MCF 10A (cell line): ENCODE results near the gene ARSA. TPM values are rescaled to one million over a fixed set of nuclear protein-coding genes. Genes with fewer than 3 reads are reported as not detected.

Experiments used
- BruUV-seq: library from RNA; stranded (reverse); fragments of 400-500 nt; replicated peaks from 2 replicates; lab custom pipeline; 2021; lab: Mats Ljungman, UMichigan
- CTCF ChIA-PET: fragments of 300-600 bp; sonication (Branson Sonifier 250); formaldehyde crosslinking; extraction: SDS; loops from one replicate; lab custom pipeline; 2021; ENCODE audit warnings: antibody characterized with exemption, inconsistent platforms; lab: Yijun Ruan, JAX
- POLR2A ChIA-PET: fragments of 300-600, 350-650 bp; sonication (Branson Sonifier 250); formaldehyde crosslinking; extraction: SDS; loops from one replicate; lab custom pipeline; 2020; ENCODE audit warnings: antibody characterized with exemption, inconsistent platforms; lab: Yijun Ruan, JAX
- DNase-seq: peaks from one replicate; pipeline ENCODE4 v3.0.0-alpha.2; 2018; ENCODE audit not compliant: unreplicated experiment
- H3K27ac Mint-ChIP-seq: one replicate; pipeline ENCODE4 v1.8.0; 2022; ENCODE audit warnings: mild to moderate bottlenecking, low read depth, mixed read lengths; ENCODE audit not compliant: unreplicated experiment
- H3K27me3 Mint-ChIP-seq: one replicate; pipeline ENCODE4 v1.8.0; 2022; ENCODE audit warnings: mixed read lengths; ENCODE audit not compliant: insufficient read depth, unreplicated experiment
- H3K36me3 Mint-ChIP-seq: one replicate; pipeline ENCODE4 v1.8.0; 2022; ENCODE audit warnings: mild to moderate bottlenecking, moderate library complexity, mixed read lengths; ENCODE audit not compliant: insufficient read depth, unreplicated experiment
- H3K4me1 Mint-ChIP-seq: one replicate; pipeline ENCODE4 v1.8.0; 2022; ENCODE audit warnings: mixed read lengths; ENCODE audit not compliant: insufficient read depth, unreplicated experiment
- H3K4me3 Mint-ChIP-seq: one replicate; pipeline ENCODE4 v1.8.0; 2022; ENCODE audit warnings: mild to moderate bottlenecking, moderate library complexity, mixed read lengths; ENCODE audit not compliant: unreplicated experiment
- H3K9me3 Mint-ChIP-seq: one replicate; pipeline ENCODE4 v1.8.0; 2022; ENCODE audit warnings: mixed read lengths; ENCODE audit not compliant: unreplicated experiment
- intact Hi-C: fragments of 100-400 bp; cut with micrococcal nuclease; formaldehyde crosslinking; loops from 2 replicates; pipeline ENCODE4 v1.14.1; 2022
- total RNA-seq: library from RNA; stranded (reverse); gene quantifications from 2 replicates; pipeline ENCODE4 v1.2.3, GENCODE V29; 2022
- TF ChIP-seq, protein P1 (sequence below): fragments of 200-600 bp; IDR thresholded peaks from one replicate; pipeline ENCODE4 v1.8.0; 2022; ENCODE audit warnings: antibody characterized with exemption, mild to moderate bottlenecking; ENCODE audit not compliant: unreplicated experiment

ARSA gene
- total RNA-seq, 1 experiment from 2014 or later: 22.0 TPM

DNA sequence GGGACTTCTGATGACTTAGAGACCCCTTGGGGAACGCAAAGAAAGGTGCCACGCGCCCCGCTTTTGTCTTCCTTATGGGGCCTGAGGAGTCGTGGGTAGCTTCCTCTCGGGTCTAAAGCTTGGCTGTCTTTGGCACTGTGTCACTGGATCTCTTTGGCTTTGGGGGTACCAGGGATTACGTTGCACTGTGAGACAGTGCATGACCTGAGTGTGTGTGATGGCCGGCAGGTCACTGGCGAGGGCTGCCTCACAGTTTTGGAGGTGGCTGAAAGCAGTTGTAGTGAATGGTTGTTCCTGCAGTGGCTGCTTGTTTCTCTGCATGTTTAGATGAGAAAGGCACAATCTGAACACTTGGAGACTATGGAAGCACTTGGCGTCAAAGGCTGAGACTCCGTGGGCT is 5.8 kb upstream of the ARSA start:
- H3K4me1 Mint-ChIP-seq: peaks cover 3% of the 10 kb centered on the region
- no peaks in the 10 kb centered on the region for H3K27me3 Mint-ChIP-seq
- CTCF ChIA-PET: no interaction called here
- H3K36me3 Mint-ChIP-seq: no peaks in the 10 kb centered on the region
- no peak overlapping the region for H3K27ac Mint-ChIP-seq
- H3K9me3 Mint-ChIP-seq: no peaks in the 10 kb centered on the region
- POLR2A ChIA-PET: interaction anchor here (1.0 to 1.3 kb wide), 2 partner anchors 11 to 13 kb away, joined by 3 to 4 read pairs; no protein-coding TSS in a partner anchor
- DNase-seq: no peak
- TF ChIP-seq, protein P1, sequence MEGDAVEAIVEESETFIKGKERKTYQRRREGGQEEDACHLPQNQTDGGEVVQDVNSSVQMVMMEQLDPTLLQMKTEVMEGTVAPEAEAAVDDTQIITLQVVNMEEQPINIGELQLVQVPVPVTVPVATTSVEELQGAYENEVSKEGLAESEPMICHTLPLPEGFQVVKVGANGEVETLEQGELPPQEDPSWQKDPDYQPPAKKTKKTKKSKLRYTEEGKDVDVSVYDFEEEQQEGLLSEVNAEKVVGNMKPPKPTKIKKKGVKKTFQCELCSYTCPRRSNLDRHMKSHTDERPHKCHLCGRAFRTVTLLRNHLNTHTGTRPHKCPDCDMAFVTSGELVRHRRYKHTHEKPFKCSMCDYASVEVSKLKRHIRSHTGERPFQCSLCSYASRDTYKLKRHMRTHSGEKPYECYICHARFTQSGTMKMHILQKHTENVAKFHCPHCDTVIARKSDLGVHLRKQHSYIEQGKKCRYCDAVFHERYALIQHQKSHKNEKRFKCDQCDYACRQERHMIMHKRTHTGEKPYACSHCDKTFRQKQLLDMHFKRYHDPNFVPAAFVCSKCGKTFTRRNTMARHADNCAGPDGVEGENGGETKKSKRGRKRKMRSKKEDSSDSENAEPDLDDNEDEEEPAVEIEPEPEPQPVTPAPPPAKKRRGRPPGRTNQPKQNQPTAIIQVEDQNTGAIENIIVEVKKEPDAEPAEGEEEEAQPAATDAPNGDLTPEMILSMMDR: no peak
- intact Hi-C loops: no loop called here
- no TSS peak for BruUV-seq
- no peak overlapping the region for H3K4me3 Mint-ChIP-seq

- no peak for DNase-seq
- ChIA-PET CTCF (interaction anchor here (0.6 kb wide), 1 partner anchor 183 kb away, joined by 3 read pairs; no protein-coding TSS in a partner anchor), POLR2A (no interaction called here)
- intact Hi-C loops: no loop called here
- TF ChIP-seq, protein P1: no peak
- Mint-ChIP-seq H3K4me1 (peaks cover 9% of the 10 kb centered on the region), H3K27ac (no peak overlapping the region), H3K27me3 (no peaks in the 10 kb centered on the region), H3K4me3 (no peak overlapping the region), H3K9me3 (no peaks in the 10 kb centered on the region), H3K36me3 (no peaks in the 10 kb centered on the region)
- no TSS peak for BruUV-seq
Observed at GRCh38 chr22:50633086-50633485, 5.1 kb upstream of the ARSA start.

GRCh38 chr22:50630376-50630775 is 2.4 kb upstream of the ARSA start:
- no TSS peak for BruUV-seq
- H3K36me3 Mint-ChIP-seq: no peaks in the 10 kb centered on the region
- ChIA-PET CTCF (no interaction called here), POLR2A (no interaction called here)
- H3K4me3 Mint-ChIP-seq: no peak overlapping the region
- H3K9me3 Mint-ChIP-seq: no peaks in the 10 kb centered on the region
- H3K4me1 Mint-ChIP-seq: peaks cover 13% of the 10 kb centered on the region
- intact Hi-C loops: no loop called here
- no peaks in the 10 kb centered on the region for H3K27me3 Mint-ChIP-seq
- TF ChIP-seq, protein P1: no peak
- peak; percentile 32 for DNase-seq
- H3K27ac Mint-ChIP-seq: no peak overlapping the region

- DNase-seq: no peak
- Mint-ChIP-seq H3K36me3 (peaks cover 6% of the 10 kb centered on the region), H3K27ac (peak overlapping the region; percentile 40), H3K9me3 (no peaks in the 10 kb centered on the region), H3K4me3 (peak overlapping the region; percentile 80), H3K27me3 (no peaks in the 10 kb centered on the region), H3K4me1 (peaks cover 13% of the 10 kb centered on the region)
- ChIA-PET POLR2A (interaction anchor here (0.5 to 1.4 kb wide), 10 partner anchors 10 to 103 kb away, joined by 3 to 6 read pairs (median 4); partner anchors contain the start of genes SCO2 and TYMP), CTCF (interaction anchor here (0.7 to 5.8 kb wide), 2 partner anchors 13 to 64 kb away, joined by 3 to 46 read pairs; no protein-coding TSS in a partner anchor)
- TF ChIP-seq, protein P1: no peak
- BruUV-seq: no TSS peak
- intact Hi-C loops: loop anchor here (1.0 kb wide), 1 partner anchor 63 kb away; no protein-coding TSS in a partner anchor
Observed at GRCh38 chr22:50628543-50629134, 687 bp upstream of the ARSA start.
